ENCODE results near the gene PYY. TPM values are rescaled to one million over a fixed set of nuclear protein-coding genes. Genes with fewer than 3 reads are reported as not detected.

The PYY gene
- total RNA-seq, 1 experiment from 2014 or later, result 2.0 TPM

DNA sequence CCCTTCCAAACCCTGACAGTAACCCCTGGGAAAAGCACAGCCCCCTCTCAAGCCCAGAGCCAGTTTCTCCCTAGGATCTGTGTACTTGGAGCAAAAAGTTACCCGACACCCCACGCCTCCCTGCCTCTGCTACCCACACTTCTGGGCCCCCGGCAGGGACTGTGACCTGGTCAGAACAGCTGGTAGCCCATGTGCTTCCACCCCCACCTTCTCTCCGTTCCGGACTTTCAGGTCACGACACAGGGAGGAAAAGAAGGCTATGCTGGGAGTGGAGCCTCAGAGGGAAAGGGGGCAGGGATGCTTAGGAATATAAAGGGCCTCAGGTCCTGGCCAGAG is 17.8 kb downstream of the PYY start:
- Histone ChIP-seq H3K27ac (ENCODE audit: insufficient read length, low read depth, low read length) (no peak overlapping the region), H3K9me3 (ENCODE audit: control insufficient read depth, low read depth, low read length) (no peaks in the 10 kb centered on the region), H3K14ac (ENCODE audit: insufficient read depth, low read length) (no peak overlapping the region), H2AFZ (ENCODE audit: low read length) (no peak overlapping the region), H3K23me2 (ENCODE audit: insufficient read length, low read depth, low read length, poor library complexity, severe bottlenecking) (no peaks in the 10 kb centered on the region), H3K9ac (ENCODE audit: extremely low read depth, insufficient read length, low read length) (no peak overlapping the region), H2BK120ac (ENCODE audit: low read depth, low read length, poor library complexity, severe bottlenecking) (no peak overlapping the region), H2BK12ac (ENCODE audit: insufficient read length, low read depth, low read length) (no peak overlapping the region), H3K79me2 (ENCODE audit: insufficient read depth, low read length) (no peaks in the 10 kb centered on the region), H4K91ac (ENCODE audit: insufficient read length, low read depth, low read length) (no peak overlapping the region), H3K4me2 (ENCODE audit: insufficient read depth, insufficient read length, low read length) (no peak overlapping the region), H4K8ac (replicated peaks; ENCODE audit: insufficient read length, low read depth, low read length) (no peak overlapping the region), H4K20me1 (ENCODE audit: control insufficient read depth, insufficient read depth, insufficient read length) (no peaks in the 10 kb centered on the region), H2BK15ac (ENCODE audit: low read depth, low read length) (no peak overlapping the region), H3K18ac (ENCODE audit: insufficient read length, low read depth, low read length) (no peak overlapping the region), H3K4me1 (ENCODE audit: insufficient read depth, low read length) (no peaks in the 10 kb centered on the region), H3K27me3 (ENCODE audit: insufficient read depth, low read length) (peaks cover 4% of the 10 kb centered on the region), H3K56ac (ENCODE audit: insufficient read length, low read depth, low read length) (no peak overlapping the region), H3T11ph (ENCODE audit: low read length) (no peak overlapping the region), H3K23ac (ENCODE audit: insufficient read length, low read depth, low read length) (no peak overlapping the region), H3K4ac (ENCODE audit: low read depth, low read length) (no peak overlapping the region), H2BK20ac (ENCODE audit: low read depth, low read length, poor library complexity, severe bottlenecking) (no peak overlapping the region), H2AK5ac (ENCODE audit: insufficient read length, low read length) (no peak overlapping the region), H4K5ac (ENCODE audit: insufficient read length, low read depth, low read length) (no peak overlapping the region), H2BK5ac (ENCODE audit: insufficient read length, low read length) (no peak overlapping the region), H3K79me1 (ENCODE audit: insufficient read depth, low read depth, low read length, poor library complexity, severe bottlenecking) (no peaks in the 10 kb centered on the region)
- no CpG with 5 or more reads among the region's 6 CpGs for WGBS (ENCODE audit: extremely low coverage, insufficient read length, low lambda C conversion rate)
- Mint-ChIP-seq H3K9me3 (no peaks in the 10 kb centered on the region), H3K27me3 (ENCODE audit: low read depth) (peaks cover 60% of the 10 kb centered on the region), H3K36me3 (ENCODE audit: insufficient read depth in 1 of 3, low read depth in 3 of 3) (no peaks in the 10 kb centered on the region), H3K4me3 (no peak overlapping the region), H3K27ac (no peak overlapping the region), H3K4me1 (peaks cover 5 to 14% of the 10 kb centered on the region in 2 experiments)
- TF ChIP-seq, protein P1, sequence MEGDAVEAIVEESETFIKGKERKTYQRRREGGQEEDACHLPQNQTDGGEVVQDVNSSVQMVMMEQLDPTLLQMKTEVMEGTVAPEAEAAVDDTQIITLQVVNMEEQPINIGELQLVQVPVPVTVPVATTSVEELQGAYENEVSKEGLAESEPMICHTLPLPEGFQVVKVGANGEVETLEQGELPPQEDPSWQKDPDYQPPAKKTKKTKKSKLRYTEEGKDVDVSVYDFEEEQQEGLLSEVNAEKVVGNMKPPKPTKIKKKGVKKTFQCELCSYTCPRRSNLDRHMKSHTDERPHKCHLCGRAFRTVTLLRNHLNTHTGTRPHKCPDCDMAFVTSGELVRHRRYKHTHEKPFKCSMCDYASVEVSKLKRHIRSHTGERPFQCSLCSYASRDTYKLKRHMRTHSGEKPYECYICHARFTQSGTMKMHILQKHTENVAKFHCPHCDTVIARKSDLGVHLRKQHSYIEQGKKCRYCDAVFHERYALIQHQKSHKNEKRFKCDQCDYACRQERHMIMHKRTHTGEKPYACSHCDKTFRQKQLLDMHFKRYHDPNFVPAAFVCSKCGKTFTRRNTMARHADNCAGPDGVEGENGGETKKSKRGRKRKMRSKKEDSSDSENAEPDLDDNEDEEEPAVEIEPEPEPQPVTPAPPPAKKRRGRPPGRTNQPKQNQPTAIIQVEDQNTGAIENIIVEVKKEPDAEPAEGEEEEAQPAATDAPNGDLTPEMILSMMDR (conservative IDR thresholded peaks at IDR 0.05), result no peak
- DNase-seq, result no peak

Data from H9 (cell line).